ENCODE data around the gene KCNQ1. TPM values are rescaled to one million over a fixed set of nuclear protein-coding genes. Genes with fewer than 3 reads are reported as not detected.

KCNQ1 gene
- total and polyA plus RNA-seq, 2 of the 13 experiments (the other 11 are each of a cell fraction or from before 2014, with no cell fraction given): 0.02 to 0.08 TPM

GRCh38 chr11:2699185-2699530 is 254.3 kb downstream of the KCNQ1 start (continued):
- TF ChIP-seq ZHX1 (CRISPR knock-in tag; IDR thresholded peaks at IDR 0.05; ENCODE audit: low read depth) (peak; percentile 5; the same call in 1 of the 2 replicates), AGO2 (optimal IDR thresholded peaks at IDR 0.05; ENCODE audit: low read depth, low read length) (peak; percentile 100), IRF2 (CRISPR knock-in tag; IDR thresholded peaks at IDR 0.05) (no peak), RFXANK (CRISPR knock-in tag; IDR thresholded peaks at IDR 0.05) (no peak), ZNF121 (CRISPR knock-in tag; IDR thresholded peaks at IDR 0.05) (peak; percentile 72), ZNF788 (CRISPR knock-in tag; IDR thresholded peaks at IDR 0.05; ENCODE audit: borderline replicate concordance) (no peak), ISL2 (CRISPR knock-in tag; IDR thresholded peaks at IDR 0.05) (no peak), ZNF546 (CRISPR knock-in tag; conservative IDR thresholded peaks at IDR 0.05) (no peak), ZNF646 (CRISPR knock-in tag; IDR thresholded peaks at IDR 0.05) (no peak), KDM6A (CRISPR knock-in tag; IDR thresholded peaks at IDR 0.05; ENCODE audit: low read depth) (no peak), ZNF337 (CRISPR knock-in tag; IDR thresholded peaks at IDR 0.05; ENCODE audit: borderline replicate concordance, low read depth) (no peak), ATF5 (CRISPR knock-in tag; IDR thresholded peaks at IDR 0.05; ENCODE audit: low read depth) (no peak), NPAS2 (CRISPR knock-in tag; IDR thresholded peaks at IDR 0.05; ENCODE audit: borderline replicate concordance) (no peak), ZFP82 (CRISPR knock-in tag; IDR thresholded peaks at IDR 0.05; ENCODE audit: borderline replicate concordance) (no peak), ZNF343 (CRISPR knock-in tag; IDR thresholded peaks at IDR 0.05) (peak; percentile 44; the same call in 1 of the 2 replicates), FOXM1 (CRISPR knock-in tag; IDR thresholded peaks at IDR 0.05) (no peak), FOXJ3 (CRISPR knock-in tag; IDR thresholded peaks at IDR 0.05; ENCODE audit: borderline replicate concordance) (no peak), PPARG (CRISPR knock-in tag; conservative IDR thresholded peaks at IDR 0.05) (no peak), TCF12 (IDR thresholded peaks at IDR 0.05) (no peak), TCF12 (CRISPR knock-in tag; IDR thresholded peaks at IDR 0.05) (no peak), KLF12 (CRISPR knock-in tag; IDR thresholded peaks at IDR 0.05; ENCODE audit: borderline replicate concordance) (no peak), SOX5 (CRISPR knock-in tag; IDR thresholded peaks at IDR 0.05; ENCODE audit: borderline replicate concordance) (no peak), MEF2D (CRISPR knock-in tag; IDR thresholded peaks at IDR 0.05) (no peak)

Data from HepG2 (cell line).